Activated naive CD4-positive, alpha-beta T cell treated with anti-CD3 and anti-CD28 coated beads, Interleukin-2, amount 10 ng/mL, durations not matched to agents 7 days and 5 days (primary cell): ENCODE measurements around the gene NR6A1.

ENCODE experiments used
- CTCF ChIA-PET: fragments of 350-600 bp; sonication (Branson Sonifier 250); formaldehyde crosslinking; loops from one replicate; lab custom pipeline; 2021; ENCODE audit warnings: antibody characterized with exemption; lab: Charles Lee
- DNase-seq: peaks from one replicate; pipeline ENCODE4 v3.0.0-alpha.2; 2020
- H3K27ac Mint-ChIP-seq: one replicate; pipeline ENCODE4 v1.8.0; 2021; ENCODE audit warnings: mild to moderate bottlenecking, moderate library complexity, mixed read lengths
- H3K27me3 Mint-ChIP-seq: one replicate; pipeline ENCODE4 v1.8.0; 2021; ENCODE audit warnings: mild to moderate bottlenecking, mixed read lengths
- H3K36me3 Mint-ChIP-seq: one replicate; pipeline ENCODE4 v1.8.0; 2021; ENCODE audit warnings: mixed read lengths
- H3K4me1 Mint-ChIP-seq: one replicate; pipeline ENCODE4 v1.8.0; 2021; ENCODE audit warnings: mixed read lengths
- H3K4me3 Mint-ChIP-seq: one replicate; pipeline ENCODE4 v1.8.0; 2021; ENCODE audit warnings: mild to moderate bottlenecking, moderate library complexity, mixed read lengths
- H3K9me3 Mint-ChIP-seq: one replicate; pipeline ENCODE4 v1.8.0; 2021; ENCODE audit warnings: mixed read lengths

NR6A1 gene

DNA sequence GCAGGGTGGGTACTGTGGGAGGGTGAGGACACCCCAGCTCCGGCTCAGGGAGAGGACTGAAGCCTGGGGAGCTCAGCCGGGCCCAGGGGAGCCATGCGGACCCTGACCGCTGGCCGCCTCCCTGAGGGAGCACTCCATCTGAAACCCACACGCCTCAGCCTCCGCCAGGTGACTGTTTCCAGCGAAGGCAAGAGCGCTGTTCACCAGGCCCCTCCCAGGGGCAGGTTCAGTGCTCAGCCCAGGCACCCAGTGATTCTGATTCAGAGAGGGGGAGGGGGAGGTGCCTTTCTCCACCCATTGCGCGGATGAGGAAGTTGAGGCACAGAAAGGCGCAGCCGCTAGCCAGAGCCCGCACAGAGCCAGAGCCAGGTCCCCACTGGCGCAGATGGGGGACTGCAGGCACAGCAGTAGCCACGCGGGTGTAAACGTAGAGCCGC, 293.9 kb downstream of the NR6A1 start:
- Mint-ChIP-seq H3K9me3 (no peaks in the 10 kb centered on the region), H3K4me1 (no peaks in the 10 kb centered on the region), H3K27ac (no peak overlapping the region), H3K36me3 (no peaks in the 10 kb centered on the region), H3K27me3 (peaks cover 53% of the 10 kb centered on the region), H3K4me3 (no peak overlapping the region)
- CTCF ChIA-PET, result no interaction called here
- no peak for DNase-seq

DNA sequence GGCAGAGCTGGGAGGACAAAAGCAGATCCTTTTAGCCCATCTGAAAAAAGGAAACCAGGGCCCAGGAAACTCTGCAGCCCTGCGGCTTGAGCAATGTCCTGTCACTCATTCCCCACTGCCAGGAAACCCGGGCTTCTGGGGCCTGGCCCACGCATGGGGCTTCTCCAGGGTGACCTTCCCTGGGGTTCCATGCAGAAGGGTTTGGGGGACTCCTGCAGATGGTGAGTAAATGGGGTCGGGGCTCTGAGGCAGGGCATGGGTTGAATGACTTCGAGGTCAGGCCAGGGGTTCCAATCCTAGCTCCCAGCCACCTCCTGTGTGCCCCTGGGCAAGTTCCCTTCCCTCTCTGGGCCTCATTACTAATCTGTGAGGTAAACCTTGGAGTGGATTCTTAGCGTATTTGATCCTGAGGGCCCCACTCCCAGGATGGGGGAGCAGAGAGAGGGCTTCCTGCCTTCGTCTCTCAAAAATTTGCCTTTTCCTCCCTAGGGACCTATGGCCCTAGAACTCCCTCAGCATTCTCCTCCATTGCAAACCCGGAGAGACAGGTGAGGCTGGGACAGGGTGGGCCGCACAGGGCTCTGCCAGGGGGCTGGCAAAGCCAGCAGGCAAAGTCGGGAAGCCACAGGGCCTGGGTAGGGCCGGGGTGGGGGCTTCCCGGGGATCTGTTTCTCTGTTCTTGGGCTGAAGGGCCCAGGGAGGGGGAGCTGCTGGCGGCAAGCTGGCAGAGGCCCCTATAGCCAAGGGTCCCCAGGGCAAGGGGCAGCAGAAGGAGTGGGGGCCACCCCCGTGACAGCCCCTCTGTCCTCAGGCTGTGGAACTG, 295.0 kb downstream of the NR6A1 start:
- CTCF ChIA-PET, result no interaction called here
- Mint-ChIP-seq H3K36me3 (no peaks in the 10 kb centered on the region), H3K27ac (no peak overlapping the region), H3K9me3 (no peaks in the 10 kb centered on the region), H3K4me1 (no peaks in the 10 kb centered on the region), H3K27me3 (peaks cover 53% of the 10 kb centered on the region), H3K4me3 (no peak overlapping the region)
- no peak for DNase-seq

DNA sequence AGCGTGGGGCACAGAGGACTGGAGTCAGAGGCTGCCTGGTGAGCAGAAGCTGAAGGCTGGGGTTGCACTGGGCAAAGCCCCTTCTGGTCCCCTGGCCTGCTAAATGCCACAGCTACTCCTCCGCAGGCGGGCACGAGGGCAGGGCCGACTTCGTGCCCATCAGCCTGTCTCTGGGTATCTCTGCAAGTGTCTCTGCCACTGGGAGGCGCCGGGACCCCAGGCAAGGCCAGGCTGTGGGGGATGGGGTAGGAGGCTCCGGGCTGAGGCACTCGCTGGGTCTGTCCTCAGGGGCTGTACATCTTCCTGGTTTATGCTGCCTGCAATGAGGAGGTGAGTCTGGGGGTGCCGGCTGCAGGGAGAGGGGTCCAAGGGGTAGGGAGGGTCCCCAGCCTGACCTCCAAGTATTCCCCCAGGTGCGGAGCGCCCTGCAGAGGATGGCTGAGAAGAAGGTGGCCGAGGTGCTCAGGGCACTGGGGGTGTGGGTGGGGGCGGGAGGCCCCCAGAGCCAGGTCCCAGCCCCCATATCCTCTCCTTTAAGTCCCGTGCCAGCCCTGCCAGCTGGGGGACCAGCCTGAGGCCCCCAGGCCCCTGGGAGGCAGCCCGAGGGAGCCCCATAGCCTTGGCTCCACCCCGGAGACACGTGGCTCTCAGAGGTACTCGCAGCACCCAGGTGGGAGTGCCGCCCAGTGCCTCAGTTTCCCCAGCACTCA, 295.8 kb downstream of the NR6A1 start:
- H3K9me3 Mint-ChIP-seq, result no peaks in the 10 kb centered on the region
- H3K4me1 Mint-ChIP-seq, result no peaks in the 10 kb centered on the region
- H3K4me3 Mint-ChIP-seq, result no peak overlapping the region
- no peaks in the 10 kb centered on the region for H3K36me3 Mint-ChIP-seq
- CTCF ChIA-PET, result no interaction called here
- H3K27me3 Mint-ChIP-seq, result peaks cover 53% of the 10 kb centered on the region
- DNase-seq, result no peak
- no peak overlapping the region for H3K27ac Mint-ChIP-seq

DNA sequence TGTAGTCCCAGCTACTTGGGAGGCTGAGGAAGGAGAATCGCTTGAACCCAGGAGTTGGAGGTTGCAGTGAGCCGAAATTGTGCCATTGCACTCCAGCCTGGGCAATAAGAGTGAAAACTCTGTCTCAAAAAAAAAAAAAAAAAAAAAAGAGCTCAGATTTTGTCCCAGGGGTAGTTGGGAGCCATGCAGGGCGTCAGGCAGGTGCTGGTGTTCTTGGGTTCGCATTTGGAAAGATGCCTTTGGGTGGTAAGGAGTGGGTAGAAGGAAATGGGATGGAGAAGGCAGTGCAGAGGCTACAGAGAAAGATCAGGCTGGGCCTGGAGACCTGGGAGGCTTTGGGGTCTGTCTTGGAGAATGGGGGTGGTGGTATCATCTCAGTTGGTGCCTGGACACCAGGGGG, 297.0 kb downstream of the NR6A1 start:
- CTCF ChIA-PET, result no interaction called here

DNA sequence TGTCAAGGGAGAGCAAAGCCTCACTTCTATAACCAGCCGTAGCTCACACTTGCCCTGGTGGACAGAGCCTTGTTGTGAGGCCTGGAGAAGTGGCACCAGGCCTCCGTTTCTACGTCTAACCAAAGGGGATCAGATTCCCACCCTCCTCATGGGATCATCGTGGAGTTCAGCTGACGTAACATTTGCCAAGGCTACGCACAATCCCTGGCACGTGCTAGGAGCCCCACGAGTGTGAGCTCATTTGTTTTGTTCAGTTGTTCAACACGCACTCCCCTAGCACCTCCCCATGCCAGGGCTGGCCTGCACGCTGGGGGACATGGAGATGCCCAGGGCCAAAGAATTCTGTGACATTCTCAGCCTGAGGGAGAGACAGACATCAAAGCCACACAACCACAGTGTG, 297.8 kb downstream of the NR6A1 start:
- no peaks in the 10 kb centered on the region for H3K4me1 Mint-ChIP-seq
- DNase-seq, result no peak
- H3K9me3 Mint-ChIP-seq, result no peaks in the 10 kb centered on the region
- H3K27me3 Mint-ChIP-seq, result peaks cover 33% of the 10 kb centered on the region
- no peak overlapping the region for H3K27ac Mint-ChIP-seq
- no peaks in the 10 kb centered on the region for H3K36me3 Mint-ChIP-seq
- no peak overlapping the region for H3K4me3 Mint-ChIP-seq
- CTCF ChIA-PET, result interaction anchor here (1.2 kb wide), 1 partner anchor 8 kb away, joined by 3 read pairs; no protein-coding TSS in a partner anchor

More for the DNA sequence above, 297.0 kb downstream of the NR6A1 start:
- Mint-ChIP-seq H3K9me3 (no peaks in the 10 kb centered on the region), H3K4me1 (no peaks in the 10 kb centered on the region), H3K27me3 (peaks cover 42% of the 10 kb centered on the region), H3K27ac (no peak overlapping the region), H3K36me3 (no peaks in the 10 kb centered on the region), H3K4me3 (no peak overlapping the region)
- no peak for DNase-seq

DNA sequence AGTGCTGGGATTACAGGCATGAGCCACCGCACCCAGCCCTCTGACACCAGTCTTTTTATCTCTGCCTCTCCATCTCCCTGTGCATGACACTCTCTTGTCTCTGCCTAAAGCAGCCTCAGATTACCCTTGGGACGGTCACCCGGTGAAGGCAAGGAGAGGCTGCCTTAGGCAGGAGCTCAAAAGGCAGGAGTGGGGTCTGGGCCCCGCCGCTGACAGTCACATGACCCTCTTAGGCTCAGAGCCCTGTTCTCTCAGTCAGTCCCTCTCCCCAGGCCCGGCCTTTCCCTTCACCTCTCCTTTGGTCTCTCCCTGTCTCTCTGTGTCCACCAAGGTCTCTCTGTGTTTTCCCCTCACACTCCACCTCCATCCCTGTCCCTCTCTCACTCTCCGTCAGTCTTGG, 298.3 kb downstream of the NR6A1 start:
- Mint-ChIP-seq H3K27ac (no peak overlapping the region), H3K9me3 (no peaks in the 10 kb centered on the region), H3K4me1 (no peaks in the 10 kb centered on the region), H3K27me3 (peaks cover 28% of the 10 kb centered on the region), H3K36me3 (no peaks in the 10 kb centered on the region), H3K4me3 (no peak overlapping the region)
- CTCF ChIA-PET, result interaction anchor here (1.2 kb wide), 1 partner anchor 9 kb away, joined by 3 read pairs; no protein-coding TSS in a partner anchor
- no peak for DNase-seq

DNA sequence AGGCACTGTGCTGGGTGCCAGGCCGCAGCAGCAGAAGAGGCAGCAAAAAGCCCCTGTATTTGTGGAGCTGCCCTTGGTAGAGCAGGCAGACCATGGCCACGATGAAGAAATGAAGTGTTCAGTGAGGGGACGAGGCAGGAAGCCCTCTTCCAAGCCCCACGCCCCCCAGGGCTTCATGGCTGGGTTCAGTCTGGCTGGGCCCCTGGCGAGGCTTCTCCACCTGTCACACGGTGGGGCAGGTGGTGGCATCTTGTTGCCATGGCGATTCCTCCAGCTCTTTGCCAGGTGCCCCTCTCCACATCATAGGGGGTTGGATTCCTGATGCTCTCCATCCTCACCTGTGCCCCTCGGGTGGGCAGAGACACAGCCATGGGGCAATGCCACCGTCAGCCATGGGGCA, 299.4 kb downstream of the NR6A1 start:
- Mint-ChIP-seq H3K9me3 (no peaks in the 10 kb centered on the region), H3K27me3 (peaks cover 19% of the 10 kb centered on the region), H3K36me3 (no peaks in the 10 kb centered on the region), H3K4me1 (no peaks in the 10 kb centered on the region), H3K4me3 (no peak overlapping the region), H3K27ac (no peak overlapping the region)
- CTCF ChIA-PET, result no interaction called here
- DNase-seq, result no peak

DNA sequence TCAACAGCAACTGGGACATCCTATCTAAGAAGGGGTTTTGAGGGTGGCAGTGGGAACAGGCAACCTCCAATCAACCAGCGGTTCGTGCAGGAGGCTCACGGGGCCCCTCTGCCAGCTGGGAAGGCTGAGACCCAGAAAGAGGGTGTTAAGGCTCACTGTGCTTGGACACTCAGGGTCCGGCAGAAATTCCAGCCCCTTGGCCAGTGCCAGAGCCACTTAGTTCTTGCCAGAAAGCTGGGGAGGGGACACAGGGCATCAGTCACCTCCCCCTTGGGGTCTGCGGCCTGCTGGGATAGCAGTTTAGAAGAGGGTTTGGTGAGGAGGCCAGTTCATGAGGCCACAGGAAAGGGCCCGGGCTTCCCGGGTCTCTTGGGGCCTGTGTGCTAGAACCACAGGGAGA, 300.4 kb downstream of the NR6A1 start:
- Mint-ChIP-seq H3K36me3 (no peaks in the 10 kb centered on the region), H3K27ac (no peak overlapping the region), H3K9me3 (no peaks in the 10 kb centered on the region), H3K4me1 (no peaks in the 10 kb centered on the region), H3K4me3 (no peak overlapping the region), H3K27me3 (peaks cover 14% of the 10 kb centered on the region)
- CTCF ChIA-PET, result no interaction called here
- no peak for DNase-seq

DNA sequence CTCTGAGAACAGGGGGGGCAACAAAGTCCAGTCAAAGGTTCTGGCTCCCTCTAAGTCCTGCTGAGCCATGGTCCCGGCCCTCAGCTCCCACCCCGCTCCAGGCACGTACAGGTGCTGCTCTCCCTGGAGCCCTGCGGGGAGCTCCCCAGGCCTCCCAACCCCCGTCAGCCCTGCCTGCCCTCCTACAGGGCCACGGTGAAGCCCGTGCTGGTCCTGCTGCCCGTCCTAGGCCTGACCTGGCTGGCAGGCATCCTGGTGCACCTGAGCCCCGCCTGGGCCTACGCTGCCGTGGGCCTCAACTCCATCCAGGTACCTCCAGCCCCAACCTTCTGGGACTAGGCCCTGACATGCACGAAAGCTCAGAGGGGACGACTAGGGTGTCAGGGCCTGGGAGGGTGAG, 300.8 kb downstream of the NR6A1 start:
- CTCF ChIA-PET, result no interaction called here
- peaks cover 18% of the 10 kb centered on the region for H3K27me3 Mint-ChIP-seq

DNA sequence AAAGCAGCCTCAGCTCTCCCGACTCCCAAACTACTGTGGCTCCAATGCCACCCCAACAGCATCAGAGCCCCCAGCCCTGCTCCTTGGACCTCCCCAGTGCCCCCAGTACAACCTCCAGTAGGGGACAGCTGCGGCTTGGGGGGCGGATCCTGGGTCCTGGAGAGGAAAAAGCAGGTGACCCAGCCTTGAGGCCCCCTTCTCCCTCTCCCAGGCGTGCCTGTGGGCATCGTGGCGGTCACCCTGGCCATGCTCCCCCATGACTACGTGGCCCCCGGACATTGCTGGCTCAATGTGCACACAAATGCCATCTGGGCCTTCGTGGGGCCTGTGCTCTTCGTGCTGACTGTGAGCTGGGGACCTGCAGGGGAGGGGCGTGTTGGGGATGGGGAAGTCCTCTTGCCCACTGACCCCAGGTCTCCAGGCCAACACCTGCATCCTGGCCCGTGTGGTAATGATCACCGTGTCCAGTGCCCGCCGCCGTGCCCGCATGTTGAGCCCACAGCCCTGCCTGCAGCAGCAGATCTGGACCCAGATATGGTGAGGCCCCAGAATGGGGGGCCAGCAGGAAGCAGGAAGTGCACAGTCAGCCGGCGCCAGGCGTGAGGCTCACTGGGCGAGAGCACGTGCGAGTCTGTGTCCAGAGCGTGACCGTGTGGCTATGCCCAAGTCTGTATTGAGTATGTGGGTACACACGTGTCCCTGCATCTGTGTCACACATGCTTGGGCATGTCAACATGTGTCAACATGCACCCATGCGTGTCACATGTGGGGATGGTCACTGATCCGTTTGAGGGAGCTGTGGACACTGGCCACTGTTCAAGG, 301.9 kb downstream of the NR6A1 start:
- no peak overlapping the region for H3K4me3 Mint-ChIP-seq
- peaks cover 17% of the 10 kb centered on the region for H3K27me3 Mint-ChIP-seq
- CTCF ChIA-PET, result no interaction called here
- DNase-seq, result no peak
- H3K36me3 Mint-ChIP-seq, result no peaks in the 10 kb centered on the region
- H3K9me3 Mint-ChIP-seq, result no peaks in the 10 kb centered on the region
- no peak overlapping the region for H3K27ac Mint-ChIP-seq
- H3K4me1 Mint-ChIP-seq, result no peaks in the 10 kb centered on the region

More for the DNA sequence above, 300.8 kb downstream of the NR6A1 start:
- Mint-ChIP-seq H3K4me3 (no peak overlapping the region), H3K9me3 (no peaks in the 10 kb centered on the region), H3K4me1 (no peaks in the 10 kb centered on the region), H3K36me3 (no peaks in the 10 kb centered on the region), H3K27ac (no peak overlapping the region)
- DNase-seq, result no peak

DNA sequence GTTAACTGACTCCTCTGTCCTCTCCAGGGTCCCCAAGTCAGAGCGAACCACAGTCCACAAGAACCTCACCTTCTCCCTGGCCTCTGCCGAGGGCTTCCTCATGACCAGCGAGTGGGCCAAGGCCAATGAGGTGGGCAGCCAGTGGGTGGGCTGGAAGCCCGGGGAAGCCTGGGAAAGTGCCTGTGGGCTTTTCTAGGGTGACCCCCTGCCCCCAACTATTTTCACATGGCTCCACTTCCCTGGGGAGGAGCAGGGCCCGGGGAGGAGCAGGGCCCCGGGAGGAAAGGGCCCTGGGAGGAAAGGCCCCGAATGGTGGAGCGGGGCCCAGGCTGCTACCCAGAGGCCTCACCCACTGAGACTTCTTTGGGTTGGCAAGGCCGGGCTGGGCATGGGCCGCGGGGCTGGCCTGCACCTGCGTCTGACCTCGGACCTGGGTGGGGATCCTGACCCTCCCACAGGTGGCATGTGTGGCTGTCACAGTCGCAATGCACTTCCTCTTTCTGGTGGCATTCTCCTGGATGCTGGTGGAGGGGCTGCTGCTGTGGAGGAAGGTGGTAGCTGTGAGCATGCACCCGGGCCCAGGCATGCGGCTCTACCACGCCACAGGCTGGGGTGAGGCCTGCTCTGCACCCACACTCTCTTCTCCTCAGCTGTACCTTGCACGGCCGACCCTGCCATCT, 302.9 kb downstream of the NR6A1 start:
- Mint-ChIP-seq H3K4me3 (no peak overlapping the region), H3K27ac (no peak overlapping the region), H3K4me1 (no peaks in the 10 kb centered on the region), H3K36me3 (no peaks in the 10 kb centered on the region), H3K9me3 (no peaks in the 10 kb centered on the region), H3K27me3 (peaks cover 20% of the 10 kb centered on the region)
- CTCF ChIA-PET, result no interaction called here
- no peak for DNase-seq

DNA sequence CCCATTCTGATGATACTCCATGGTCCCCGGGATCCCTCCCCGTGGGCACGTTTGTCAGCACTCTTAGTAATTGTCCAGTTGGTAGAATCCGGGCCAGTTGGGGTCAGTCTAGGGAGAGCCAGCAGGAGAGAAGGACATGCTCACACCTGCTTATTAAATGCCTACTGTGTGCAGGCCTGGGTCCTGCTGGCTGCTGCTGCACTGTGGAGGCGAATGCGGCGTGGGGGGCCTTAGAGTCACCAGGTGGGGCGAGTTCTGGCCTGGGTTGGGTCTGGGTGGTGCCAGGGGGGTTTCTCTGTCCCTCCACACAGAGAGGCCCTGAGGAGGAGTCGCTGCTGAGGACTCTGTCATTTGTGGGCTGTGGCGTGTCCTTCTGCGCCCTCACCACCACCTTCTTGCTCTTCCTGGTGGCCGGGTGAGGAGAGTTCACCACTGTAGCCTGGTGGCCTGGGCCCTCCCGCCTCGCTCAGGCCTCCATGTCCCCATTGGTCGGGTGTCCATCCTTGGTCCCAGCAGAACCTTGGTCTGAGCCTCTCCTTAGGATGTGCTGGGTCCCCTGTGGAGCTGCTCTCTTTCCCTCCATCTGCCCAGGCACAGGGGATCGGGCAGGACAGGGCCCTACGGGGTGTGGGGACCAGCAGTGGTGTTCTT, 303.6 kb downstream of the NR6A1 start:
- Mint-ChIP-seq H3K9me3 (no peaks in the 10 kb centered on the region), H3K27ac (no peak overlapping the region), H3K4me1 (no peaks in the 10 kb centered on the region), H3K27me3 (peaks cover 24% of the 10 kb centered on the region), H3K36me3 (no peaks in the 10 kb centered on the region), H3K4me3 (no peak overlapping the region)
- CTCF ChIA-PET, result no interaction called here
- DNase-seq, result no peak
